Lung (tissue), 12 donors: ENCODE results near the gene ANGPTL2. TPM values are rescaled to one million over a fixed set of nuclear protein-coding genes. Genes with fewer than 3 reads are reported as not detected.

Experiments
- ATAC-seq: fragments of 200-7000 bp; cut with Tn5 transposase; one replicate; pipeline ENCODE4 v1.9.1; 2020; ENCODE audit warnings: moderate number of reproducible peaks; ENCODE audit not compliant: insufficient read depth, low FRiP score
- DNase-seq, 3 donors: peaks; one replicate each; pipeline ENCODE4 v3.0.0-alpha.2; 2013 to 2017
- H3K27ac ChIP-seq, 2 donors: one replicate each; pipeline ENCODE4 v1.5.1; 2013; ENCODE audit warnings: mild to moderate bottlenecking in 2 of 2, moderate library complexity in 2 of 2, control low read depth in 1 of 2, inconsistent platforms in 1 of 2, low read depth in 1 of 2, low read length in 1 of 2
- H3K27me3 ChIP-seq, 3 donors: one replicate each; pipeline ENCODE4 v1.5.1; 2013; ENCODE audit warnings: low read length in 2 of 3; ENCODE audit not compliant: control insufficient read depth in 3 of 3, insufficient read depth in 3 of 3
- H3K36me3 ChIP-seq, 4 donors: one replicate each; pipeline ENCODE4 v1.5.1; 2013; ENCODE audit warnings: low read length in 4 of 4, mild to moderate bottlenecking in 1 of 4, moderate library complexity in 1 of 4; ENCODE audit not compliant: control insufficient read depth in 4 of 4, insufficient read depth in 4 of 4
- H3K4me1 ChIP-seq, 5 donors: one replicate each; pipeline ENCODE4 v1.5.1; 2013; ENCODE audit warnings: low read length in 5 of 5, mild to moderate bottlenecking in 2 of 5, moderate library complexity in 1 of 5; ENCODE audit not compliant: control insufficient read depth in 5 of 5, insufficient read depth in 5 of 5
- H3K4me3 ChIP-seq: one replicate; pipeline ENCODE4 v1.5.1; 2013; ENCODE audit warnings: mild to moderate bottlenecking, control low read depth, moderate library complexity
- H3K9ac ChIP-seq, 2 donors: one replicate each; pipeline ENCODE4 v1.5.1; 2013; ENCODE audit warnings: low read length in 2 of 2, control low read depth in 1 of 2; ENCODE audit not compliant: insufficient read depth in 1 of 2
- H3K9me3 ChIP-seq, 4 donors: one replicate each; pipeline ENCODE4 v1.5.1; 2013; ENCODE audit warnings: low read length in 3 of 4, mild to moderate bottlenecking in 1 of 4, moderate library complexity in 1 of 4; ENCODE audit not compliant: control insufficient read depth in 4 of 4, insufficient read depth in 3 of 4
- CTCF ChIP-seq: IDR thresholded peaks from 2 replicates; pipeline ENCODE4 v1.5.1; 2012; ENCODE audit warnings: mild to moderate bottlenecking; ENCODE audit errors: control extremely low read depth, extremely low read depth
- WGBS, 2 donors: extraction: QIAGEN DNeasy Blood & Tissue Kit; methylation state at CpG; one replicate each; pipeline ENCODE4 v1.1.7; 2013; 5-methylcytosine and 5-hydroxymethylcytosine counted together
- polyA plus RNA-seq, 2 donors: library from polyadenylated mRNA; stranded (reverse); fragments of 200-250 nt; gene quantifications; one replicate each; pipeline ENCODE4 v1.2.1, GENCODE V29; 2013
- total RNA-seq, 2 donors: library from RNA; depleted of rRNA in 1 of 2; stranded (reverse); fragments of >200 nt in 1 of 2; gene quantifications; one replicate each; pipeline ENCODE4 v1.2.1, GENCODE V29; 2014 to 2021
- donor health status: control.
- donor health status: control.
- donor health status: Bipolar disorder and iron deficiency.
- donor health status: healthy.
- donor health status: DM: yes; HTN: yes; CAD: no.

Gene ANGPTL2
- total and polyA plus RNA-seq, 4 donors = 7.5 to 18.8 (median 11.0) TPM

DNA sequence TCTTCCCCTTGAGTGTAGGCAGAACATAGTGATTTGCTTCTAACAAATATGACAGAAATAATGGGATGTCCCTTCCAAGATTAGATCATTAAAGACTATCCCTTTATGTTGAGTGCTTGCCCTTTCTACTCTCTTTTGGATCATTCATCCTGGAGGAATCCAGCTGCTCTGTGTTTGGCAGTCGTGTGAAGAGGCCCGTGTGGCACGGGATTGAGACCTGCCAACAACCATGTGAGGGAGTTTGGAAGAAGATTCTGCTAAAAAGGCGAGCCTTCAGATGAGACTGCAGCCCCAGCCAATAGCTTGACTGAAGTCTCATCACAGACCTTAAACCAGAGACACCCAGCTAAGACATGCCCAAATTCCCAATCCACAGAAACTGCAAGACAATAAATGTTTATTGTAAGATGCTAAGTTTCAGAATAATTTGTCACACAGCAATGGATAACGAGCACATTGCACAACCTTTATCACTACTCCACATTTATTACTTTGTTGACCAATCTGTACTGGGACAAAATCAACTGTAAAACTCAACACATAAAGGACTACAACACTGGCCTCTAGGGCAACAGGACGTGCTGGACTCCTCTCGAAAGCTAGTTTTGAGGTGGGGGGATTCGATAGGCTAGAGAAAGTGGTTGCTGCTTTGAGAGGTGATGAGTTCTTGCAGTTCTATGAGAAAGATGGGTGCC, 42.8 kb downstream of the ANGPTL2 start:
- no peaks in the 10 kb centered on the region for H3K27me3 ChIP-seq
- no peak for TF ChIP-seq CTCF
- no peaks in the 10 kb centered on the region for H3K36me3 ChIP-seq
- ATAC-seq (no peak), DNase-seq (no peak)
- peaks cover 6 to 29% (median 9%) of the 10 kb centered on the region in 5 donors for H3K4me1 ChIP-seq
- no peaks in the 10 kb centered on the region for H3K9me3 ChIP-seq
- H3K9ac ChIP-seq = no peak overlapping the region
- no peak overlapping the region for H3K27ac ChIP-seq
- H3K4me3 ChIP-seq = no peak overlapping the region
- WGBS, 2 donors = 89 to 92% methylated on average over 8 of the region's 8 CpGs

GRCh38 chr9:127078988-127079387, 43.4 kb downstream of the ANGPTL2 start:
- TF ChIP-seq CTCF = no peak
- ATAC-seq (no peak), DNase-seq (no peak)
- Histone ChIP-seq H3K27ac (no peak overlapping the region), H3K9me3 (no peaks in the 10 kb centered on the region), H3K4me3 (no peak overlapping the region), H3K36me3 (no peaks in the 10 kb centered on the region), H3K4me1 (peaks cover 6 to 29% (median 13%) of the 10 kb centered on the region in 5 donors), H3K9ac (no peak overlapping the region), H3K27me3 (no peaks in the 10 kb centered on the region)
- 96 to 100% methylated on average over 1 of the region's 1 CpG for WGBS, 2 donors

DNA sequence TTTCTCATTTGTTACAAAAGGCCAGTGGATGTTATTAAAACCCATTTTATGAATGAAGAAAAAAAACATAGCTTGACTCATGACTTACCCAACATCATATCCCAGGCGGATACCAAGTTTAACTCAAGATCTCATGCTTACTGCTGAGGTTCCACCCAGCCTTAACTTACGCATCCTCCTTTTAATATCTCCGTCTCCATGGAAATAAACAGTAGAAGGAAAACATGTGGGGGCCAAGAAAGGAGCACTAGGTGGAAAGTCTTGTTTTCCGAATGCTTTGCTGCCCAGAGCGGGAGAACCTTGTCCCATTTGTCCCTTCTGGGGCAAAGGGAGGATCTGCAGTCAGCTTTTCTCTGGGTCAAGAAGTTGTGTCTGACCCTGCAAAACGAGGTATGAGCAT, 44.1 kb downstream of the ANGPTL2 start:
- H3K4me3 ChIP-seq = no peak overlapping the region
- ATAC-seq (no peak), DNase-seq (no peak)
- no peaks in the 10 kb centered on the region for H3K36me3 ChIP-seq
- no peaks in the 10 kb centered on the region for H3K9me3 ChIP-seq
- H3K4me1 ChIP-seq = peaks cover 6 to 29% (median 13%) of the 10 kb centered on the region in 5 donors
- no peak overlapping the region for H3K27ac ChIP-seq
- no peak overlapping the region for H3K9ac ChIP-seq
- TF ChIP-seq CTCF = no peak
- 96% methylated on average over 6 of the region's 6 CpGs for WGBS, 2 donors
- H3K27me3 ChIP-seq = no peaks in the 10 kb centered on the region

DNA sequence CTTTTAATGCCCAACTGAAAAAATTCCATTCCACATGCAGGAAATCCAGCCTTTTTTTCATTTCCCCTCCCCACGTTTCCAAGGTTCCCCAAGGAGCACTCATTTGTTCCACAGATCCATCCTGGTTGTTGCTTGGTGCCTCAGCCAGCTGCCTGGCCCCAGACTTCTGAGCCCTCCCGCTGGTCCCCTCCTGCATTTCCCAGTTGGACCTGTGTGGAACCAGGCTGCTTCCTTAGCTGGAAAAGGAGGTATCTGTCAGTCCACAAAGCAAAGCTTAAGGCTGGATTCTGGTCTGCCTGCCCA, 44.8 kb downstream of the ANGPTL2 start:
- ATAC-seq (no peak), DNase-seq (no peak)
- peaks cover 4 to 29% (median 13%) of the 10 kb centered on the region in 5 donors for H3K4me1 ChIP-seq
- 67 to 74% methylated on average over 2 of the region's 2 CpGs for WGBS, 2 donors
- no peaks in the 10 kb centered on the region for H3K36me3 ChIP-seq
- no peaks in the 10 kb centered on the region for H3K27me3 ChIP-seq
- TF ChIP-seq CTCF = no peak
- H3K9me3 ChIP-seq = no peaks in the 10 kb centered on the region
- H3K27ac ChIP-seq = no peak overlapping the region
- H3K9ac ChIP-seq = no peak overlapping the region
- H3K4me3 ChIP-seq = no peak overlapping the region
